NCI-H146 (cell line): ENCODE results near the gene ARL8B.
"Not testable (repeated sequence)": the region's sequence is repeated elsewhere in the genome, so short reads cannot be mapped to it uniquely, and the experiment has no call there.

ENCODE experiments used
- DNase-seq: peaks from one replicate; lab custom pipeline; 2025; lab: John Stamatoyannopoulos, UW

ARL8B gene

DNA sequence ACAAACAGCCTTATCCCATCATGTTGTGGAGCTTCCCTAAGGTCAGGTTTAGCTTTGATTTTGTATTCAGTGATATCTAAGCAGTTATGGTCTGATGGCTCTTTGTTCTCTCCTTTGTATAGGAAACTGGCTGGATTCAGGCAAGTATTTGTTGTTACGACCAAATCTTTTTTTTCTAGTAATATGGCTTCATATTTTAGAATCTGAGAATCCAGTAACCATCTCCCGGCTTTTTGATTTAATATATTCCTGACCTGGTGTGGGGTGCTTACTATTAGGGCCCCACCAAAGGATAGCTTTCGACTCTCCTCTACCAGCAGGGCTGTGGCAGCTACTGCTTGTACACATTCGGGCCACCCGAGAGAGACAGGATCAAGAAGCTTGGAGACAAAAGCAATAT, 23.0 kb downstream of the ARL8B start:
- no peak for DNase-seq

DNA sequence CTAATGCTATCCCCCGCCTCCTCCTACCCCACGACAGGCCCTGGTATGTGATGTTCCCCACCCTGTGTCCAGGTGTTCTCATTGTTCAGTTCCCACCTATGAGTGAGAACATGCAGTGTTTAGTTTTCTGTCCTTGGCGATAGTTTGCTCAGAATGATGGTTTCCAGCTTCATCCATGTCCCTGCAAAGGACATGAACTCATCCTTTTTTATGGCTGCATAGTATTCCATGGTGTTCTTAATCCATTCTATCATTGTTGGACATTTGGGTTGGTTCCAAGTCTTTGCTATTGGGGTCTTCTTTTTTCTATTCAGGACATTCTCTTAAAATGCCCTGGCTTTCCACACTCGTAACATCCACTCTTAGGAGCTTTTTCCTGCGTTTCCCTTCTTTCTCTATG, 25.1 kb downstream of the ARL8B start:
- DNase-seq = not testable (repeated sequence)

DNA sequence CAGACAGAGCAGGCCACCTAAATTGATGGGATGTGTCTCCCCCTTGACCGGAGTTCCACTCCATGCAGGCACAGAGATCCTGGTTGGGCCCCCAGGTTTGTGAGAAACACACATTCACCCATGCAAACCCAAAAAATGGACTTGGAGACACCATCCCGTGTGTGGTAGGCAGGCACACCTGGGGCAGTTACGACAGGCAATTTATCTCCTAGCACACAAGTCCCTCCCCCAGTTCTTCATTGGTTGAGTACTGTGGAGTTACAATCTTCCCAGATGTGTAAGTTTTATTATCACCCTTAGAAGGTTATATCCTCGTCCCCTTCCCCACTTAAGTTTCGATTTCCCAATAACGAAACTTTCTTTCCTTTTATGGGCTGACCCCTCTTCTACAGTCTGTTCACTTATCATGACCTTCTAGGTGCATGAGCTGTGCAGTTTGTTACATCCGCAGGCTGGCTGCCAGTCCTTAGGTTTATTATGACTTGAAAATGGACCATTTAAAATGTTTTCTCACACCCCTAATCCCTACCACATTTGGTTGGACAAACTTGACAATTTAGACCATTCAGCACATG, 27.3 kb downstream of the ARL8B start:
- no peak for DNase-seq

DNA sequence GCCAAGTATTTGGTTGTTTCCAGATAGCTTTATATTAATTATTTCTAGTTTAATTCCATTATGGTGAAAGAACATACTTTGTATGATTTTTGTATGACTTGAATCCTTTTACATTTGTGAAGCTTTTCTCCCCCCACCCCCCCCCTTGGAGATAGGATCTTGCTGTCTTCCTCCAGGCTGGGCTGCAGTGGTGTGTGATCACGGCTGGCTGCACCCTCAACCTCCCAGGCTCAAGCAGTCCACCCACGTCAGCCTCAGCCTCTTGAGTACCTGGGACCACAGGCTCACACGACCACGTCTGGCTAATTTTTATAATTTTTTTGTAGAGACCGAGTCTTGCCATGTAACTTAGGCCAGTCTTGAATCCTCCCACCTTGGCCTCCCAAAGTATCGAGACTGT, 29.5 kb downstream of the ARL8B start:
- no peak for DNase-seq

DNA sequence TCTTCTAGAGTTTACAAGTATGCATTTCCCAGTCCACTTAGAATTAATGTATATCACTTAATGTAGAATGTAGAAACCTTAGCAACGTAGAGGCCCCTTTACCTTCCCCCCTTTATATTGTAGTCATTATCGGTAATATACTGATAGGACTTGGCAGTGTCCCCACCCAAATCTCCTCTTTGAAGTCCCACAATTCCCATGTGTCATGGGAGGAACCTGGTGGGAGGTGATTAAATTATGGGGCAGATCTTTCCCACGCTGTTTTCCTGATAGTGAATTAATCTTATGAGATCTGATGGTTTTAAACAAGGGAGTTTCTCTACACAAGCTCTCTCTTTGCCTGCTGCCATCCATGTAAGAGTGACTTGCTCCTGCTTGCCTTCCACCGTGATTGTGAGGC, 31.0 kb downstream of the ARL8B start:
- DNase-seq = no peak

DNA sequence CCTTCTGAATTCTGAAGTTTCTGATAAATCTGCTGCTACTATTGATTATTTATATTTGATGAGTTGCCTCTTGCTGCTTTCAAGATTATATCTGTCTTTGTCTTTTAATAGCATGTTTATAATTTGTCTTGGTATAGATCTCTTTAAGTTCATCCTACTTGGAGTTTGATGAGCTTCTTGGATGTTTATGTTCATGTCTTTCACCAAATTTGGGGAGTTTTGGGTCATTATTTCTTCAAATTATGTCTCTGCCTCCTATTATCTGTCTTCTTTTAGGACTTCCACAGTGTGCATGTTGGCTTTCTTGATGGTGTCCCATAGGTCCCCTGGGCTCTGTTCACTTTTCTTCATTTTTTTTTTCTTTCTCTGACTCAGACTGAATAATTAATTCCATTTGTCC, 33.1 kb downstream of the ARL8B start:
- DNase-seq = no peak

DNA sequence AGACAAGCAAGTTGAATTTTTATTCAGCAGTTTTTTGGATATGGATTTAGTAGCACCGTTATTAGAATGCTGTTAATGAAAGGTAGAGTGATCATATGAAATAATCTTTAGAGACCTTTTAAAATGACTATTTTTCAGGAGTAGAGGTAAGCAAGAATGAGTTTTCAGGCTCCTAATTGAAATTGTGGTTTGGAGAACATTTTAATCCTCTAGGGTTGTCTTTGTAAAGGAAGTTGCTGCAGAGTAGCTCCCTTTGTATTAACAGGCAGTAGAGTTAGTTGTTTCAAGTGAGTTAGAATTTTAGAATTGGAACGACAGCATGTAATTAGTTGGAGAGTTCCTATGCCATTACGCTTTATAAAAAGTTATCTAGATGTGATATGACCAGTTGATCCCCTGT, 38.2 kb downstream of the ARL8B start:
- DNase-seq = no peak

DNA sequence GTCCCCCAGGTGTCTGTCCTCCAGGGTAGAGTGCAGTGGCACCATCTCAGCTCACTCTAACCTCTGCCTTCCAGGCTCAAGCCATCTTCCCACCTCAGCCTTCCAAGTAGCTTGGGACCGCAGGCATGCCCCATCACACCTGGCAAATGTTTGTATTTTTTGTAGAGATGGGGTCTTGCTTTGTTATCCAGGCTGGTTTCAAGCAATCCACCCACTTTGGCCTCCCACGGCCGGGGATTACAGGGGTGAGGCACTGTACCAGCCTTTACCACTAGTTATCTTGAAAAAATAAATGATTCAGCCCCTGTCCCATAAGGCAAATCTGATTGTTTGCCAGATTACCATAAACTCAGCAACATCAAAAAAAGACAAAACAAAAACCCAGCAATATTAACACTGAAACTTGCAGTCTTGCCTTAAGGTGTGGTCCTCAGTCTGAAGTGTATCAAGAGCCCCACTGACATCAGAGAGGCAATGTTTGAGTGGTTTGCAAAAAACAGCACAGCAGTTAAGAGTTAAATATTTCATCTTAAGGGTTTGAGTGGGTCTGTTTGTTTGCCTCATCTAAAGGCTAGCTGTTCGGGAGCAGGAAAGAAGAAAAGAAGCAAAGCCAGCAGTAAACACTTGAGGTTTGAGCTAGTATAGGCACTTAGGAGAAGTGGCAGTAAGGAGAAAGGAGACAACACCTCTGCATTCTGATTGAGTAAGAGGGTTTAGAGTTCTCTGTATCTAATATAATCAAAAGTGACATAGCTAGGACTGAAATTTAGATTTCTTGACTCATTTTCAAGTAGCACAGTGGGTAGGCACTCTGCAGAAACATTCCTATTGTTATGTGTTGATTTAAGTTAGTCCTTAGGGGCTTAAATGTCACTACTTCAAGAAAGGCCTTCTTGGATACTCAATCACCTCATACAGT, 39.1 kb downstream of the ARL8B start:
- DNase-seq = no peak

DNA sequence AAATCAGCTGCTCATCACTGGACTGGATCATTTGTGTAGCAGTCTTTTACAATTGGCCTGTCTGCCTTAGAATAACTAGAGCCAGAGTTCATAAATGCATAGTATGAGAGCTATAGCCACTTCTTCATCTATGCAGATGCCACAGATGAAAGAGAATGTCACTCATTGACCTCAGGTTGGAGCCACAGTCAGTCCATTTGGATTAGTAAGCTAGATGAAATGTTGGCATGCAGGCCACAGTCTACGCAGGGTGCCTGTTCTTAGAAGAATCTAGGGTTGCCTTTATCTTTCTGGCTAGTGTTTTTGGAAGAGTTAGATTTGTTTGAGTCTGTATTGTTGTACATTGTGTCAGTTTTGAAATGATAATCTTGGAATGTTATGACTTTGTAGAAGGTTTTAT, 40.0 kb downstream of the ARL8B start:
- DNase-seq = no peak

DNA sequence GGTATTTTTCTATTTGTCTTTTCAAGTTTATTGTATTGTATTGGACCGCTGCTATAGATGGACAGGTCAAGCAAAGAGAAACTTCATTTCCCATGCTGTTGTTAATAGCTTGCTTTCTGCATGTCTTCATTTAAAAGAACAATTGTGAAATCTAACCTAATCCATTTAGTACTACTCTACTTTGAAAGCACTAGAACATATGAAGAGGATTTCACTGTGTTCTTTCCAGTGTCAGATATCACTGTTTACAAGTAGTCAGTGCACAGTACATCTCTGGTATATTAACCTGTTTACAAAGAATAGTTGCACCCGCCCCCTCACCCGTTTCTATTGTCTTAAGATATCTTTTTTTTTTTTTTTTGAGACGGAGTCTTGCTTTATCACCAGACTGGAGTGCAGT, 43.6 kb downstream of the ARL8B start:
- DNase-seq = no peak

DNA sequence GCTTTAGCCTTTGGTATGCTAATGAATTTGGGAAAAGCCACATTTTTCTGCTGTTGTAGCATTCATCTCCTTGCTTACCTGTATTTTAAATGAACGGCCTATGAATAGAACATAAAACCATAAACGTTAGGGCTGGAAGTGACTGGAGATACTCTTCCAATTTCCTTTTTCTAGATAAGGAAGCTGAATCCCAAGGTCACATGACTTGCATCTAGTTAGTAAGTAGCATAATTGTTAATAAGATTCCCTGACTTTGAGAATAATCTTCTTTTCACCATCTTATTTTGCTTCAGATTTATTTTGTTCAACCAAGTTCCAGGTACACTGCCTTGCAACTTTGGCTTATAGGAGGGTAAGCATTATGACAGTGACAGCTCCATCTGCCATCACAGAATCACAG, 44.8 kb downstream of the ARL8B start:
- DNase-seq = no peak

DNA sequence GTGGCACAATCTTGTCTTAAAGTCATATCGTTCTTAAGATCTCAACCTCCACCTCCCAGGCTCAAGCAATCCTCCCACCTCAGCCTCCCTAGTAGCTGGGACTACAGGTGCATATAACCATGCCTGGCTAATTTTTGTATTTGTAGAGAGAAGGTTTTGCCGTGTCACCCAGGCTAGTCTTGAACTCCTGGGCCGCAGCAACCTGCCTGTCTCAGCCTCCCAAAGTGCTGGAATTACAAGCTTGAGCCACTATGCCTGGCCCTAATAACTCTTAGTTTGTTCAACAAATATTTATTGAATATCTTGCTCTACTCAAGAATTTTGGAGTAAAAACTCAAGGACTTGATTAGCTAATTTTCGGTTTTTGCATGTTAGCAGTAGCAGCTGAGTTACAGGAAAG, 46.0 kb downstream of the ARL8B start:
- DNase-seq = no peak

DNA sequence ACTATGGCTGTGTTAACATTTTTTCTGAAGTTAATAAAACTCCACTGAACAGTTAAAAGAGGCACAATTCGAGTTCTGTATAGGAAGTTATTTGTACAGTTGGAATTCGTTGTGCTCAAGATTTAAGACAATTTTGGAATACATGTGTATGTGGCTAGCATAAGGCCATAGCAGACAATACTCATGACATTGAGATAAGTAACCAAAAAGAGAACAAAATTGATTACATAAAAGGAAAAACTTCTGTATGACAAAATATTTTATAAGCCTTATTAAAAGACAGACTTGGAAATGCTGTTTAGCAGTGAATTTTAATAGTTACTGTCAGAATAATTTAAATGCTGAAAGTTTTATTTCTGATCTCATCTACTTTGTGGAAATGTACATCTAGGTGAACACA, 47.7 kb downstream of the ARL8B start:
- DNase-seq = no peak

DNA sequence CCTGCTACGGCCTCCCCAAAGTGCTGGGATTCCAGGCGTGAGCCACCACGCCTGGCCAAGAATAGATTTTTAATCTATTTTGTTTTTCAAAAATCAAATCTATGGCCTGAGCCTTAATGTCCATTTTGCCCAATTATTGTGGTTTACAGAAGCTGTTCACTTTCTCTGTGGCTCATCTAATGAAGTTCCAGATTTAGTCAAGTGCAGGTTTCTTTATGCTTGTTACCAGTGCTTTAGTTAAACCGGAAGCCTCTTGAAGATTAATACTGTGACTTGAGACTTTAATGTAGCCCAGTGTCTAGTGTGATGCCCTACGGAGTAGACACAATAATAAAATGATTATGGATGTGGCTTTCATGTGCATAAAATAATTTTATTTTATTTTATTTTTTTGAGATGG, 48.9 kb downstream of the ARL8B start:
- no peak for DNase-seq

DNA sequence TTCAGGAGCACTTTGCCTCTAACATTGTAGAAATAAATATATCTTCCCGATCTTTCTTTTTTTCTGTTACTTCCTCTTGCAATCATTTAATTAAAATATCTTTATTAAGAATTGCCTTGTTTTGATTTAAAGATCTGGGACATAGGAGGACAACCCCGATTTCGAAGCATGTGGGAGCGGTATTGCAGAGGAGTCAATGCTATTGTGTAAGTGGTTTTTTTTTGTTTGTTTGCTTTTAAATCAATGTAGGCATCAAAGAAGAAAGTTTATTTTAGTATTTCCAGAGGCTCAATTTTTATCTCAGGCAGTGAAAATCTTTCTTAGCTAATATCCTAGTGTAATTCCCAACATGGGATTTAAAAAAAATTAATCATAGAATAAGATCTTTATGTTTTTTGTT, 49.9 kb downstream of the ARL8B start:
- DNase-seq = no peak

DNA sequence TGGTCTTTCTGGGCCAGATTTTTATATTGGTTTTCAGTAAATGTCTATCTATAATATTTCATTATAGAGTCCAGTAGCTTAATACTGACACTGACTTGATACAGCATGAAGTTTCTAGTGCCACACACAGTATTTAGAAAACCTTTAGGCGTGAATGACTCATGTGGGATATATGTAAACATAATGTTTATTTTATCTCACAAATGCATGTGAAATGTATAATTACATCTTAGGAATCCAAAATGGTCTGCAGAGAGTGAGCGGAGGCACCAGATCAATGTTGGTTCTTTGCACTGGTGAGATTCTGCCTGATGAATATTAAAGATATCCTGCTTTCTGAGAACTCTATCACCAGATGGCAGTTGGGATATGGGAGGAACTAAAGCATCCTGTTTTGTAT, 56.9 kb downstream of the ARL8B start:
- DNase-seq = not testable (repeated sequence)

DNA sequence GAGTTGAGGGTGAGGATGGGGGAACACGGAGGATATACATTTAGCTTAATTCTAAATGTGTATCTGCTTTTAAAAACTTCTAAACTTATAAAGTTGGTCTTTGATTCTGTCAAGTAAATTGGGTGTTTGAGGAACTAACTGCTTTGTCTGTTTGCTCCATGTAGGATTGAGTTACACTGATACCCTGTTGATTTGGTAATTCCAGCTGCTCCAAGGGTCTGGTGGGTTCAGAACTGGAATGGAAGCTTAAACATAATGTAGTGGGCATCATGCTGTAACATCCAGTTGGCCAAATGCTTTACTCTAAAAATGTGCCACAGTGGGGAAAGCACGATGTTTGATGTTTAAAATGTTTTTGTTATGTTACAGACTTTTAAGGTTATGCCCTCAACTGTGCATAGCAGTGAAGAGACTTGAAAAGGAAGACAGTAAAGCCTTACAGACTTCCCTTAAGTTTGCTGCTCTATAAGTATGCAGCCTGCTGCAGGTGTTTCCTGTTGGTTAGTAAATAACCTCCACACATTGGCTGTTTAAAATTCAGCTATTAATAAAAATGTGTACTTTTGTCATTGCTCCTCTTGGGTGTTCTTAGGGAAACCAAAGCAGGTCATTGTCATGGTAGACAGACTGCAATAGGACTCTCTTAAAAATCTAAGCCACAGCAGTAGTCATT, 59.5 kb downstream of the ARL8B start:
- DNase-seq = no peak

DNA sequence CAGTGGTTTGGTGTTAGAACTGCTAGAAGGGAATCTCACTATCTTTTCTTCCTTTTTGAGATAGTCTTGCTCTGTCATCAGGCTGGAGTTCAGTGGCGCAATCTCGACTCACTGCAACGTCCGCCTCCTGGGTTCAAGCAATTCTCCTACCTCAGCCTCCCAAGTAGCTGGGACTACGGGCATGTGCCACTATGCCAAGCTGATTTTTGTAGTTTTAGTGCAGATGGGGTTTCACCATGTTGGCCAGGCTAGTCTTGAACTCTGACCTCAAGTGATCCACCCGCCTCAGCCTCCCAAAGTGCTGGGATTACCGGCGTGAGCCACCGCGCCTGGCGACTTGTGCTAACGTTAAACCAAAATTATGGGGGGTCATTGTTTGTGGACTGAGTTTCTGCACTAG, 61.6 kb downstream of the ARL8B start:
- DNase-seq = not testable (repeated sequence)

DNA sequence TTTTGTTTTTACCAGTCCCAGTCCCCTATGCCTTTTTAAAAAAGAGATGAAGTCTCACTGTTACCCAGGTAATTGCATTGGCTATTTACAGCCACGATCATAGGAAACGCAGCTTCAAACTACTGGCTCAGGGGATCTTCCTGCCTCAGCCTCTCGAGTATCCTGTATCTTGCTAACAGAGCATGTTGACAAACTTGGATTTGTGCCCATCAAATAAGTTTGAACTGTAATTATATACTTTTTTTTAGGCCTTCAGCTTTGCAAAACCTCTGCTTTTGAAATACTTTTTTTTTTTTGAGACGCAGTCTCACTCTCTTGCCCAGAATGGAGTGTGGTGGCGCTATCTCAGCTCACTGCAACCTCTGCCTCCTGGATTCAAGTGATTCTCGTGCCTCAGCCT, 62.4 kb downstream of the ARL8B start:
- DNase-seq = no peak

DNA sequence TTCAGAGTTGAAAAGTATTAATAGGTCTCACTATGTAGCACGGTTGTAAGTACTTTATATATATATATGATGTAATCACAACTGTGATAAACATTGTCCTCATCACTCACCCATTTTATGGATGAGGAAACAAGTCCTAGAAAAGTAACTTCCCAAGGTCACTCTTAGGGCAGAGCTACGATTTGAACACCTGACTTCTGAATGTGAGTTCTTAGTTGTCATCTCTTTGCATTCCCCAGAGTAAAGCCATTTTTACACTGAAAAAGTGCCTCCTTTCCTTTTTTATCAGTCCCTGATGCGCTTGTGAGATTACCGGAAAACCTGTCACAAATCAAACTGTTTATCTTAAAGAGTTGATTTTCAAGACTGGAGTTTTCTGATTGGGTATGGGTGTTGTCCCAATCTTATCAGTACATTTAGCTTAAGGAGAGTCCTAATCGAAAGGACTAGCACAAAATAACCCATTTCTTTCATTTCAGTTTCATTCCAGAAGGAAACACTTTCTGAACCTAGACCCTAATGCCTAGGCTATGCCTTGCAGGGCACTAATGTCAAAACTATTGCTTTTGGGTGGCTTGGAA, 63.1 kb downstream of the ARL8B start:
- DNase-seq = no peak

DNA sequence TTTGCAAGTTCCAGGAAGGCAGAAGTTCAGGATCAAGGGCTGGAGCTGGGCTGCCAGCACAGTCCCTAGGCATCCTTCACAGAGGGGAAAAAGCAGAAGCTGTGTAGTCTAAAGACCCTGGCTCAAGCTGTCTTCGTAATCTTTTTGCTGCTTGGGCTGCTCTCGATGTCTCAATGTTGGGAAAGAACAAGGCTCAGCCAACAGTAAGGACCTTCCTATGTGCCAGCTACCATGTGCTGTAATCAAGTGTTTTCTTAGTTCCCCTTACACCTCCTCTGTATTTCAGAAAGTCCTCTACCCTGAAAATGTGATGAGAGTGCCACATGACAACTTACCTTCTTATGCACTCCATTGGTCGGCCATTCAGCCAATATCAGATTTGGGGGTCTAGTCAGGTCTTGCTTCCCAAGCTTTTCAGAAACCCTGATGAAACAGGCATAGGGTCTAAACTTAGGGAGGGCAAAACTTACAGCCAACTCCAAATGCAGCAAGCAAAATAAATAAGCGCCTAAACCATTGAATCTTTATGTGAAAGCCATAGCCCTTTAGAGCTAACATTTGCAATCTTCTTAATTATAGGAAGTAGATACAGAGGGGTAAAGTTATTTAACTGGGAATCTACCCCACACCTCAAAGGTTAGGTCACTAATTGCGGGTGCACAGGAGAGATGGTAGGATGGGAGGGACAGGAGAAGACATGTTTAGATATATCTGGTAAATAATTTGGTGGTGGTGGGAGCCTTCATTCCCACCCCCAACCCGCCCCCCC, 64.2 kb downstream of the ARL8B start:
- no peak for DNase-seq

DNA sequence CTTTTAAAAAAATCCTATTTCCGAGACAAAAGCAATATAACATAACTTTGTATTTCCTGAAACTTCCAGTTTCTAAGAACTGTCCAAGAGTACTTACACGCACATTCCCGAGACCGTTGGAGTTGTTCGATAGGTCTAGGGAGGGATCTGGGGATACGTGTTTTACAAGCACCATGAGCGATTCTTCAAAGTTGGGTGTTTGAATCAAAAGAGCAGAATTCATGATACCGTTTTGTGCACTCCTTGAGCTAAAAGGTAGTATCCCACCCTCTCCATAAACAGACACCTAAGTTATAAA, 64.7 kb downstream of the ARL8B start:
- no peak for DNase-seq
